ENCODE measurements around the gene ABCA13.

Gene ABCA13

GRCh38 chr7:48298779-48299178 lies 127.5 kb downstream of the ABCA13 start:
- TF ChIP-seq CTCF (IDR thresholded peaks at IDR 0.05) = no peak
- Mint-ChIP-seq H3K36me3 (ENCODE audit: low read depth) (no peaks in the 10 kb centered on the region), H3K9me3 (peaks cover 5% of the 10 kb centered on the region), H3K27ac (no peak overlapping the region), H3K4me1 (peaks cover 12% of the 10 kb centered on the region), H3K4me3 (no peak overlapping the region), H3K27me3 (ENCODE audit: low read depth, poor library complexity) (no peaks in the 10 kb centered on the region)
- DNase-seq = no peak

- TF ChIP-seq CTCF (IDR thresholded peaks at IDR 0.05) = peak; percentile 87
- Mint-ChIP-seq H3K4me3 (no peak overlapping the region), H3K4me1 (peaks cover 12% of the 10 kb centered on the region), H3K27me3 (ENCODE audit: low read depth, poor library complexity) (no peaks in the 10 kb centered on the region), H3K36me3 (ENCODE audit: low read depth) (no peaks in the 10 kb centered on the region), H3K27ac (no peak overlapping the region), H3K9me3 (peaks cover 5% of the 10 kb centered on the region)
- DNase-seq = peak; percentile 75
Measured at GRCh38 chr7:48299580-48300169, 128.4 kb downstream of the ABCA13 start.

- DNase-seq = no peak
- TF ChIP-seq CTCF (IDR thresholded peaks at IDR 0.05) = no peak
- H3K4me1 Mint-ChIP-seq = peaks cover 12% of the 10 kb centered on the region
- no peak overlapping the region for H3K4me3 Mint-ChIP-seq
- peaks cover 5% of the 10 kb centered on the region for H3K9me3 Mint-ChIP-seq
- H3K36me3 Mint-ChIP-seq (ENCODE audit: low read depth) = no peaks in the 10 kb centered on the region
- no peak overlapping the region for H3K27ac Mint-ChIP-seq
- H3K27me3 Mint-ChIP-seq (ENCODE audit: low read depth, poor library complexity) = no peaks in the 10 kb centered on the region
Measured at GRCh38 chr7:48300301-48300700, 129.0 kb downstream of the ABCA13 start.

DNA sequence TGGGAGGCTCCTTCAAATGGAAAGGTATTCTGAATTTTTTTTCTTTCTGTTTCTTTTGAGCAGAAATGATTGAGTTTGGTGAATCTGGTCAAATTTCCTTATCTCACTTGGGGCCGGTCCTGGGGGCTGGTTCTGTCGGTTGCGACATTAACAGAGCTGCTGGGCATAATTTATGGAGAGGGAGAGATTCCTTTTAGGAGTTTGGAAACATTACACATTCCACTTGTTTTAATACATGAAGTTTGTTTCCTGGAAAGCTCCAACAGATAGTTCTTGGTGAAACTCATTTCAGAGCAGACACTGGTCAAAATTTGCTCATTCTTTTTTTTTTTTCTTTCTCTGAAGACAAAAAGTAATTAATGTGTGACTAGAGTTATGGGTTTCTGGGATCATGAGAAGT lies 129.9 kb downstream of the ABCA13 start:
- H3K4me1 Mint-ChIP-seq = peaks cover 12% of the 10 kb centered on the region
- peaks cover 5% of the 10 kb centered on the region for H3K9me3 Mint-ChIP-seq
- no peak overlapping the region for H3K4me3 Mint-ChIP-seq
- no peak for TF ChIP-seq CTCF (IDR thresholded peaks at IDR 0.05)
- no peaks in the 10 kb centered on the region for H3K36me3 Mint-ChIP-seq (ENCODE audit: low read depth)
- no peaks in the 10 kb centered on the region for H3K27me3 Mint-ChIP-seq (ENCODE audit: low read depth, poor library complexity)
- H3K27ac Mint-ChIP-seq = no peak overlapping the region
- no peak for DNase-seq

DNA sequence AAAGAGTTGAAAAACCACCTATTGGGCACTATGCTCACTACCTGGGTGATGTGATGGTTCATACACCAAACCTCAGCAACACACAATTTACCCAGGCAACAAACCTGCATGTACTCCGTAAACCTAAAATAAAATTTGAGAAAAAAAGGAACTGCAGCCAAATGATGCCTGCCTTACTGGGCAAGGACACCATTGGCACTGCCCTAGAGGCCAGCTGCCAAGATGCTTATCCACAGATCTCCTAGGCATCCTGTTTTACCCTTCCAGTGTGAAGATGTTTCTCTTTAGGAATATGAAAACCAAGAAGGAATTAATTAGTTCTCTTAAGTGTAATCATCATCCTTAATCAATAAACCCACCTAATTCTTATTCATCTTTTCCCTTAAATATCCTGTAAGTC lies 133.4 kb downstream of the ABCA13 start:
- Mint-ChIP-seq H3K36me3 (ENCODE audit: low read depth) (no peaks in the 10 kb centered on the region), H3K4me1 (peaks cover 10% of the 10 kb centered on the region), H3K9me3 (peaks cover 5% of the 10 kb centered on the region), H3K27ac (no peak overlapping the region), H3K27me3 (ENCODE audit: low read depth, poor library complexity) (no peaks in the 10 kb centered on the region), H3K4me3 (no peak overlapping the region)
- DNase-seq = no peak
- TF ChIP-seq CTCF (IDR thresholded peaks at IDR 0.05) = no peak

DNA sequence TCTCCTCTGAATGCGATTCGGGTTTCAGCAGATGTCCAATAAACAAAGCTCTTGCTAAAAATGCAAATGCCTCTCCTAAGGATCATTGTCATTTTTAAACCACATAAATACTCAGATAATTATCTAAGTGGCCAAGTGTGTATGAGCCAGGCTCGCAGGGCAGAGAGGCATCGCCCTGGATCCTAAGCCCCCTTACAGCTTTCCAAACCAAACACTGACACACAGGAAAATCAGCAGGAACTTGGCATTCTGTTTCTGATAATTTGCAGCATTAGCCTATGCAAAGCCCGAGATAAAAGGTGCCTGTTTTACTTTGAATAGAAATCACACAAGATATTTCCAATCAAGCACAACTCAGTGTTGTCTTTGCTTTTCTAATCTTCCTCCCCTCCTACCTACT lies 134.4 kb downstream of the ABCA13 start:
- DNase-seq = no peak
- no peak overlapping the region for H3K27ac Mint-ChIP-seq
- H3K9me3 Mint-ChIP-seq = peaks cover 5% of the 10 kb centered on the region
- no peaks in the 10 kb centered on the region for H3K27me3 Mint-ChIP-seq (ENCODE audit: low read depth, poor library complexity)
- no peaks in the 10 kb centered on the region for H3K36me3 Mint-ChIP-seq (ENCODE audit: low read depth)
- TF ChIP-seq CTCF (IDR thresholded peaks at IDR 0.05) = no peak
- no peak overlapping the region for H3K4me3 Mint-ChIP-seq
- H3K4me1 Mint-ChIP-seq = peaks cover 7% of the 10 kb centered on the region
